Upper lobe of left lung (tissue), 6 donors: ENCODE results near the gene CLK4. TPM values are rescaled to one million over a fixed set of nuclear protein-coding genes. Genes with fewer than 3 reads are reported as not detected.

Source experiments
- ATAC-seq, 2 donors: fragments of 200-7000 bp; cut with Tn5 transposase; one replicate each; pipeline ENCODE4 v1.9.1; 2022; ENCODE audit warnings: mild to moderate bottlenecking in 2 of 2, moderate library complexity in 2 of 2; ENCODE audit not compliant: low FRiP score in 2 of 2
- DNase-seq, 2 donors: peaks; one replicate each; pipeline ENCODE4 v3.0.0-alpha.2; 2019 to 2020
- H3K27ac ChIP-seq, 4 donors: fragments of 200-600 bp; sonication (generic); one replicate each; pipeline ENCODE4 v1.5.1; 2016 to 2019
- H3K27me3 ChIP-seq, 4 donors: fragments of 200-600 bp; sonication (generic); one replicate each; pipeline ENCODE4 v1.5.1; 2017 to 2019
- H3K36me3 ChIP-seq, 4 donors: fragments of 200-600 bp; sonication (generic); one replicate each; pipeline ENCODE4 v1.5.1; 2016 to 2019
- H3K4me1 ChIP-seq, 4 donors: fragments of 200-600 bp; sonication (generic); one replicate each; pipeline ENCODE4 v1.5.1; 2018 to 2019
- H3K4me3 ChIP-seq, 4 donors: fragments of 200-600 bp; sonication (generic); one replicate each; pipeline ENCODE4 v1.5.1; 2017 to 2019; ENCODE audit warnings: mild to moderate bottlenecking in 2 of 4, moderate library complexity in 1 of 4
- H3K9me3 ChIP-seq, 4 donors: fragments of 200-600 bp; sonication (generic); one replicate each; pipeline ENCODE4 v1.5.1; 2018 to 2019
- EP300 ChIP-seq, 4 donors: sonication (generic); formaldehyde crosslinking; IDR thresholded peaks; one replicate each; pipeline ENCODE4 v1.5.1; 2017; ENCODE audit warnings: antibody characterized with exemption in 4 of 4, control low read depth in 2 of 4
- POLR2A ChIP-seq, 4 donors: fragments of 450-650 bp; IDR thresholded peaks; one replicate each; pipeline ENCODE4 v1.5.1; 2016 to 2017; ENCODE audit warnings: antibody characterized with exemption in 4 of 4, mild to moderate bottlenecking in 2 of 4
- POLR2AphosphoS5 ChIP-seq, 2 donors: sonication (generic); formaldehyde crosslinking; IDR thresholded peaks; one replicate each; pipeline ENCODE4 v1.5.1; 2017; ENCODE audit warnings: antibody characterized with exemption in 2 of 2
- WGBS, 2 donors: methylation state at CpG; one replicate each; pipeline ENCODE4 v1.1.5; 2017 to 2018; 5-methylcytosine and 5-hydroxymethylcytosine counted together
- total RNA-seq, 6 donors: library from RNA; depleted of rRNA in 4 of 6; stranded (reverse); fragments of >200 nt in 4 of 6; gene quantifications; one replicate each; pipeline versions ENCODE4 v1.1.0 to v1.2.1, GENCODE V29; 2016 to 2021
- TF ChIP-seq, protein P1 (sequence below), 6 experiments: fragments of 450-650 bp in 4 of 6; fragments of 200-600 bp in 2 of 6; sonication (generic) in 2 of 6; IDR thresholded peaks; one replicate each; pipeline ENCODE4 v1.5.1; 2016 to 2019; ENCODE audit warnings: antibody characterized with exemption in 6 of 6
- donor health status: DM: no; HTN: no; CAD: no; lungs with moderate emphysema.
- donor health status: DM: no; HTN: yes; CAD: no; lungs with severe emphysema.

CLK4 gene
- total RNA-seq, 6 donors from 2014 or later: 28.8 to 81.7 (median 35.0) TPM

DNA sequence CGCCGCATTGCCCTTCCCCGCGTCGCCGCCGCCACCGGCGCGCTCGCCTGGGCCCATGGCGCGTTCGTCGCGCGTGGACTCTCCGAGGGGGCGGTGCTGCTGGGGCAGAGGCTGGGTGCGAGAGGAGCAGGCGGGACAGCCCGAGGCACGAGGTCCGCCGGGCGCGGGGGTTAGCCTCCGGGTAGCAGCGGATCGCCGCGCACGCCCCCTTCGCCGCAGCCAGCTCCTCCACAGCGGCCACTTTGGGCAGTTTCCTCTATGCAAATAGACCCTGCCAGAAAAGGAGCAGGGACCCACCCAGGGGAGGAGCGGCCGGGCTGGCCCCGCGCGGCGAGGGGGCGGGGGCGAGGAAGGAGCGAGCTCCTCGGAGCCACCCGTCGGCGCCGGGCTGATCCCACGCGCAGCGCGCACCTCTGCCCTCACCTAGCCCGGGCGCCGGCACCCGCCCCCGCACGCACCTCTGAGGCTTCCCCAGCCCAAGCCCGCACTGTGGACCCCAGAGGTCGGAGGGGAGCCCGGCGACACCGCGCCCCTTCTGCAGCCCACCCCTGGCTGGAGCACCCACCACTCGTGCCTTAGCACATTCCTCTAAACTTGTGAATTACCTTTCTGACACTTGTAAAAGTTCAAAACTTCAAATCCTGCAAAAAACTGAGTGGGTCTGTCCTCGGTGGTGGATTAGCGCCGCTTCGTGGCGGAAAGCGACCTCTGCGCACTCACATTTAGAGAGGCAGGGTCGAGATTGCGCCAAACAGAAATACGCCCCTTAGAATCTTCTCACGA is 36.5 kb downstream of the CLK4 start, which contains the start of gene COL23A1:
Gene COL23A1 (minus strand): TSS at position 253 of the 783 bp plus-strand sequence.
- DNase-seq (peak; percentile 60 to 91), ATAC-seq (peak; percentile 19 to 82)
- Histone ChIP-seq H3K36me3 (no peaks in the 10 kb centered on the region), H3K9me3 (peaks cover 0 to 12% (median 5%) of the 10 kb centered on the region in 4 donors), H3K4me1 (peaks cover 15 to 36% (median 19%) of the 10 kb centered on the region in 4 donors), H3K27ac (peak within 1 kb of the TSS in 1 of 4 donors; percentile 14), H3K27me3 (peaks cover 0 to 9% (median 4%) of the 10 kb centered on the region in 4 donors), H3K4me3 (peak within 1 kb of the TSS; percentile 3 to 63 (median 48))
- WGBS, 2 donors: 2 to 3% methylated on average over 11 to 43 of the region's 78 CpGs
- TF ChIP-seq, protein P1, sequence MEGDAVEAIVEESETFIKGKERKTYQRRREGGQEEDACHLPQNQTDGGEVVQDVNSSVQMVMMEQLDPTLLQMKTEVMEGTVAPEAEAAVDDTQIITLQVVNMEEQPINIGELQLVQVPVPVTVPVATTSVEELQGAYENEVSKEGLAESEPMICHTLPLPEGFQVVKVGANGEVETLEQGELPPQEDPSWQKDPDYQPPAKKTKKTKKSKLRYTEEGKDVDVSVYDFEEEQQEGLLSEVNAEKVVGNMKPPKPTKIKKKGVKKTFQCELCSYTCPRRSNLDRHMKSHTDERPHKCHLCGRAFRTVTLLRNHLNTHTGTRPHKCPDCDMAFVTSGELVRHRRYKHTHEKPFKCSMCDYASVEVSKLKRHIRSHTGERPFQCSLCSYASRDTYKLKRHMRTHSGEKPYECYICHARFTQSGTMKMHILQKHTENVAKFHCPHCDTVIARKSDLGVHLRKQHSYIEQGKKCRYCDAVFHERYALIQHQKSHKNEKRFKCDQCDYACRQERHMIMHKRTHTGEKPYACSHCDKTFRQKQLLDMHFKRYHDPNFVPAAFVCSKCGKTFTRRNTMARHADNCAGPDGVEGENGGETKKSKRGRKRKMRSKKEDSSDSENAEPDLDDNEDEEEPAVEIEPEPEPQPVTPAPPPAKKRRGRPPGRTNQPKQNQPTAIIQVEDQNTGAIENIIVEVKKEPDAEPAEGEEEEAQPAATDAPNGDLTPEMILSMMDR (IDR thresholded peaks at IDR 0.05): peak in 5 of 6 experiments; percentile 37 to 61 (median 51)
- no peak for TF ChIP-seq EP300 (IDR thresholded peaks at IDR 0.05)

DNA sequence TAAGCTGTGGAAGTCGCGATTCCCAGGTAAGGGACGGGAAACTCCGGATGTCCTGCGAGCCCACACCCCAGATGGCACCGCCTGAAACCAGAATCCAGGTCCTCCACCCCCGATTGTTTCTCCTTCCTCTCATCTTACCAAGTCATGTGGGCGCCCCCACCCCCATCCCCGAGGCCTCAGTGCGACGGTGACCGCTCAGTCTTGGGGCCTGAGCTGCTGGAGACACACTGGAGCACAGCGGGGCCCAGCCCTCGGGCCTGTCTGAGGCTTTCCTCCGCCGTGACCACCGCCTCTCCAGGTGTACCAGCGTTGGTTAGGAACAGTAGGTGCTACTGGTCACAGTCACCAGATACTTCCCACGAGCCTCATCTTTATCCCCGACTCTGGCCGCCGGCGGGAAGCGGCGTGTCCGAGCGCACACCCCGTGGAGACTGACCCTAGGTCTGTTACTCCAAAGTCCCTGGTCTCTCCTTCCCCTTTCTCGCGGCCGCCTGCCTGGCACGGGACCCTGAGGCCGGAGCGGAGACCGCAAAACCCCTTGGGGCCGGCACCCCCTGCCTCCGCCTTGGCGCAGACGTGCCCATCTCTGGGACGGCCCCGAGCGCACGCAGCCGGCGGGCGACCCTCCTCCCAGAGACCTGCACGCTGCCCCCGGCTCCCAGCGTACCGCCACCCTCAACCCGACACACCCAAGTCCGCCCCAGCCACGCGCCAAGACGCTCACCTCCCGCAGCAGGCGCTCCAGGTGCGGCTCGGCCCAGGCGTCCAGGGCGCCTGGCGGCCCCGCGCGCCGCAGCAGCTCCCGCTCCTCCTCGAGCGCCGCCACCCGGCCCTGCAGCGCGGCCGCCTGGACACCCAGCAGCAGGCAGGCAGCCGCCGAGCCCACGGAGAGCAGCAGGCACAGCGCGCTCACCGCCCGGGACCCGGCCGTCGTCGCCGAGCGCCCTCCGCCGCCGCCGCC is 37.4 kb downstream of the CLK4 start:
- H3K4me3 ChIP-seq: peak overlapping the region in 3 of 4 donors; percentile 42 to 63 (median 55)
- WGBS, 2 donors: 13 to 32% methylated on average over 7 to 57 of the region's 91 CpGs
- no peak for TF ChIP-seq POLR2AphosphoS5 (IDR thresholded peaks at IDR 0.05)
- TF ChIP-seq, protein P1 (IDR thresholded peaks at IDR 0.05): peak in 5 of 6 experiments; percentile 18 to 57 (median 28)
- DNase-seq: no peak
- ATAC-seq: no peak
- no peaks in the 10 kb centered on the region for H3K36me3 ChIP-seq
- H3K4me1 ChIP-seq: peaks cover 15 to 36% (median 19%) of the 10 kb centered on the region in 4 donors
- H3K27me3 ChIP-seq: peaks cover 0 to 9% (median 4%) of the 10 kb centered on the region in 4 donors
- peaks cover 0 to 3% (median 1%) of the 10 kb centered on the region in 4 donors for H3K9me3 ChIP-seq
- H3K27ac ChIP-seq: peak overlapping the region in 1 of 4 donors; percentile 14

DNA sequence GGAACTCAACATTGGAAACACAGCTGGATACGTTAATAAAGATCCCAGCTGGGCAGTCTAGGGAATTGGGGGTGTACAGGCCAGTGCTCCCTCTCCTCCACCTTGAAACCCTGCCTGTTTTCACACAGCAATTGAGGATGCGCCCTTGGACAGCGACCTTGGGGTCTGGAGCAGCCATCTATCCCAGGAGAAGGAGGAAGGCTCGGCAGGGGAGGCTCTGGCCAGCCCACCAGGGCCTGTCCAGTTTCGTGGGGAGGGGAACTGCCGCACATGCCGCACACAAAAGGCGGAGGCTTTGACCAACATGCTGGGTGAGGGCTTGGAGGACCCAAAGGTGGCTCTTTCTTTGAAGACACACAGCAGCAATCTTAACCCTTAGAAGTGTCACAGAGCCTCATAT is 38.1 kb downstream of the CLK4 start:
- no peaks in the 10 kb centered on the region for H3K9me3 ChIP-seq
- H3K4me1 ChIP-seq: peaks cover 15 to 36% (median 19%) of the 10 kb centered on the region in 4 donors
- peaks cover 0 to 9% (median 4%) of the 10 kb centered on the region in 4 donors for H3K27me3 ChIP-seq
- 88 to 95% methylated on average over 8 of the region's 8 CpGs for WGBS, 2 donors
- TF ChIP-seq EP300 (IDR thresholded peaks at IDR 0.05) (no peak), POLR2AphosphoS5 (IDR thresholded peaks at IDR 0.05) (no peak), POLR2A (IDR thresholded peaks at IDR 0.05) (no peak)
- TF ChIP-seq, protein P1 (IDR thresholded peaks at IDR 0.05): no peak
- no peak overlapping the region for H3K4me3 ChIP-seq
- DNase-seq: no peak
- ATAC-seq: no peak
- H3K27ac ChIP-seq: no peak overlapping the region
- H3K36me3 ChIP-seq: no peaks in the 10 kb centered on the region

DNA sequence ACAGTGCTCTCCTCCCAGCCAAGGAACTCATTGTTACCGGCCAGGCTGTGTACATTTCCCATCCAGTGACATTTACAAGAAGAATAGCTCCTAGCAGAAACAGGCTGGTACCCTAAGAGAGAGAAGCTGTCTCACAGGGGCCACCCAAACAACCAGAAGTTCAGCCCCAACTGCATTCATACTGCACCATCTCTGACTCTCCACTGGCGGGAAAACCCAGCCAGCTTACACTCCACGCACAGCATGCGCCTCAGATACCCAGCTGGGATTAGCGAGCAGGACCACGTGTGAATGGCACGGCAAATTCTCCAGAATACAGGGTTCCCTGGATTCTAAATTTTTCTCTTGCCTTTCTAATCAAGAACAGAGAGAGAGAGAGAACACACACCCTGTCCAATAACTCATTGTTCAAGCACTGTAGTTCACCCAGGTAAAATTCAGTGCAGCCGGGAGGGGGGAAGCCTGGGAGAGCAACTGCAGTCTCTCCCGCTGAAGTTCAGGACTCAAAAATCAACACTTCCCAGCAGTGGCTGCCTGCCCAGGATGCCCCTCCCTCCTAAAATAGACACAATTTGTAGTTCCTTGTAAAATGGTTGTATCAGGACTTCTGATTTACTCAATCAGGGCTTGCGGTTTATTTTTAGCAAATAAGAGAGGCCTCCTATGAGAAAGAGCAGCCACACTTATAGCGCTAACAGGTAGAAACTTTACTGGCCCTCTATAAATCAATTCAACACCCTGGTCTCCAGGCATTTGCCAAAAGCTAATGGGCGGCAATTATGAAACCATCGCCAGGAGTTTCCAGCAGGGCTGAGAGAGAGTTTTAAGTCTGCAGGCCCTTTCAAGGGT is 38.9 kb downstream of the CLK4 start:
- no peaks in the 10 kb centered on the region for H3K9me3 ChIP-seq
- ATAC-seq: no peak
- H3K27ac ChIP-seq: no peak overlapping the region
- no peak for DNase-seq
- H3K4me1 ChIP-seq: peaks cover 15 to 36% (median 19%) of the 10 kb centered on the region in 4 donors
- no peaks in the 10 kb centered on the region for H3K36me3 ChIP-seq
- WGBS, 2 donors: 65 to 74% methylated on average over 11 to 13 of the region's 13 CpGs
- no peak for TF ChIP-seq EP300 (IDR thresholded peaks at IDR 0.05)
- no peak for TF ChIP-seq POLR2AphosphoS5 (IDR thresholded peaks at IDR 0.05)
- TF ChIP-seq POLR2A (IDR thresholded peaks at IDR 0.05): no peak
- TF ChIP-seq, protein P1 (IDR thresholded peaks at IDR 0.05): no peak
- H3K27me3 ChIP-seq: peaks cover 0 to 9% (median 4%) of the 10 kb centered on the region in 4 donors
- no peak overlapping the region for H3K4me3 ChIP-seq
